ENCODE data around the gene HBZ. TPM values are rescaled to one million over a fixed set of nuclear protein-coding genes. Genes with fewer than 3 reads are reported as not detected.
"Not testable (repeated sequence)": the region's sequence is repeated elsewhere in the genome, so short reads cannot be mapped to it uniquely, and the experiment has no call there.

The HBZ gene
- total and polyA plus RNA-seq, 2 of the 13 experiments (the other 11 are each of a cell fraction or from before 2014, with no cell fraction given): 0.21 TPM; not detected in 1

GRCh38 chr16:173928-174769, 21.7 kb downstream of the HBZ start:
- intact Hi-C loops (cut with micrococcal nuclease; ENCODE audit: unreplicated experiment); DNase-seq (ENCODE audit: low spot score); BruUV-seq (replicated peaks); H3K79me2 ChIP-seq (ENCODE audit: insufficient read depth, low read length); H3K9me3 ChIP-seq (ENCODE audit: low read length); H3K4me3 ChIP-seq (replicated peaks in 1 of 3; ENCODE audit: insufficient read depth in 1 of 3, low read depth in 2 of 3, low read length in 3 of 3); FAIRE-seq; CTCF ChIA-PET (ENCODE audit: low intra/inter-chr PET ratio, low total read pairs); H2AFZ ChIP-seq (ENCODE audit: low read length); H3K9ac ChIP-seq (ENCODE audit: insufficient read depth, low read depth, low read length); ATAC-seq; H3K36me3 ChIP-seq (replicated peaks in 1 of 2; ENCODE audit: control insufficient read depth in 1 of 2, insufficient read depth in 2 of 2, low read length in 2 of 2); H4K20me1 ChIP-seq (ENCODE audit: insufficient read depth, low read length); H3K4me2 ChIP-seq (ENCODE audit: low read depth, low read length); H3K27ac ChIP-seq (ENCODE audit: extremely low read length, insufficient read depth, low read length); H3K4me1 ChIP-seq (ENCODE audit: insufficient read depth, low read length); POLR2A ChIA-PET; in situ Hi-C loops (cut with HindIII; ENCODE audit: extremely low pct_ligation_motif_present, low pct_unique_long_range_greater_than_20kb): not testable (repeated sequence)
- TF ChIP-seq ZNF256 (CRISPR knock-in tag; conservative IDR thresholded peaks at IDR 0.05): 0 out of 2 replicates have a peak, but pooled peaks have one; percentile 64
- TF ChIP-seq MIER2 (CRISPR knock-in tag; IDR thresholded peaks at IDR 0.05): peak; percentile 91
- 0 out of 2 replicates have a peak, but pooled peaks have one; percentile 21 for TF ChIP-seq SALL1 (CRISPR knock-in tag; IDR thresholded peaks at IDR 0.05)
- TF ChIP-seq NFKB2 (CRISPR knock-in tag; IDR thresholded peaks at IDR 0.05; ENCODE audit: borderline replicate concordance): peak; percentile 30; the same call in 1 of the 2 replicates
- TF ChIP-seq SAP130 (CRISPR knock-in tag; IDR thresholded peaks at IDR 0.05; ENCODE audit: low read depth): peak; percentile 30; the same call in 1 of the 2 replicates
- TF ChIP-seq MEIS2 (CRISPR knock-in tag; IDR thresholded peaks at IDR 0.05): 0 out of 2 replicates have a peak, but pooled peaks have one; percentile 12
- peak; percentile 80; the same call in 1 of the 2 replicates for TF ChIP-seq SALL2 (CRISPR knock-in tag; IDR thresholded peaks at IDR 0.05)
- TF ChIP-seq REST (IDR thresholded peaks at IDR 0.05; ENCODE audit: borderline replicate concordance in 1 of 2, low read depth in 1 of 2, low read length in 2 of 2): peak; percentile 20 to 67
- H3K27me3 ChIP-seq (ENCODE audit: control insufficient read depth in 1 of 2, insufficient read depth in 2 of 2, low read length in 2 of 2): peaks cover 0 to 21% of the 10 kb centered on the region in 2 experiments; a peak in 4 of 5 replicates
- WGBS (ENCODE audit: low lambda C conversion rate): 52% methylated on average over 6 of the region's 13 CpGs
